ENCODE data around the gene EXT2.

EXT2 gene

GRCh38 chr11:44165432-44165831 is 70.0 kb downstream of the EXT2 start:
- DNase-seq (ENCODE audit: low read depth), result no peak

- no peak for DNase-seq (ENCODE audit: low read depth)
Measured at GRCh38 chr11:44167046-44167445, 71.6 kb downstream of the EXT2 start.

- DNase-seq (ENCODE audit: low read depth), result no peak
Measured at GRCh38 chr11:44171518-44171917, 76.0 kb downstream of the EXT2 start.

- no peak for DNase-seq (ENCODE audit: low read depth)
Measured at GRCh38 chr11:44172966-44173365, 77.5 kb downstream of the EXT2 start.

GRCh38 chr11:44174842-44175241 is 79.4 kb downstream of the EXT2 start:
- DNase-seq (ENCODE audit: low read depth), result no peak

- DNase-seq (ENCODE audit: low read depth), result no peak
Measured at GRCh38 chr11:44176546-44177213, 81.2 kb downstream of the EXT2 start.

- no peak for DNase-seq (ENCODE audit: low read depth)
Measured at GRCh38 chr11:44177905-44178304, 82.4 kb downstream of the EXT2 start.

- no peak for DNase-seq (ENCODE audit: low read depth)
Measured at GRCh38 chr11:44178381-44178780, 82.9 kb downstream of the EXT2 start.

GRCh38 chr11:44179173-44179572 is 83.7 kb downstream of the EXT2 start:
- DNase-seq (ENCODE audit: low read depth), result no peak

GRCh38 chr11:44180107-44180506 is 84.6 kb downstream of the EXT2 start:
- no peak for DNase-seq (ENCODE audit: low read depth)

GRCh38 chr11:44185522-44185921 is 90.0 kb downstream of the EXT2 start:
- DNase-seq (ENCODE audit: low read depth), result no peak

- no peak for DNase-seq (ENCODE audit: low read depth)
Measured at GRCh38 chr11:44186321-44186930, 90.9 kb downstream of the EXT2 start.

GRCh38 chr11:44188643-44189042 is 93.2 kb downstream of the EXT2 start:
- DNase-seq (ENCODE audit: low read depth), result no peak

GRCh38 chr11:44189986-44190882 is 94.8 kb downstream of the EXT2 start:
- DNase-seq (ENCODE audit: low read depth), result no peak

- DNase-seq (ENCODE audit: low read depth), result no peak
Measured at GRCh38 chr11:44190883-44191230, 95.4 kb downstream of the EXT2 start.

- DNase-seq (ENCODE audit: low read depth), result no peak
Measured at GRCh38 chr11:44191322-44192016, 96.0 kb downstream of the EXT2 start.

- DNase-seq (ENCODE audit: low read depth), result no peak
Measured at GRCh38 chr11:44192017-44192385, 96.5 kb downstream of the EXT2 start.

GRCh38 chr11:44192462-44193100 is 97.1 kb downstream of the EXT2 start:
- DNase-seq (ENCODE audit: low read depth), result no peak

- no peak for DNase-seq (ENCODE audit: low read depth)
Measured at GRCh38 chr11:44193856-44194255, 98.4 kb downstream of the EXT2 start.

- no peak for DNase-seq (ENCODE audit: low read depth)
Measured at GRCh38 chr11:44198146-44198724, 102.8 kb downstream of the EXT2 start.

GRCh38 chr11:44199298-44199697 is 103.8 kb downstream of the EXT2 start:
- DNase-seq (ENCODE audit: low read depth), result no peak

GRCh38 chr11:44199816-44200215 is 104.3 kb downstream of the EXT2 start:
- DNase-seq (ENCODE audit: low read depth), result no peak

All from stimulated activated CD8-positive, alpha-beta memory T cell treated with anti-CD3 and anti-CD28 coated beads, Interleukin-7, amount 100 ng/mL, for 24 hours (primary cell).